HEK293 (cell line): ENCODE measurements around the gene PPP2CA.

ENCODE experiments used
- GFI1B ChIP-seq: fragments of 450-650 bp; formaldehyde crosslinking; IDR thresholded peaks from 2 replicates; pipeline ENCODE4 v1.5.1; 2016; ENCODE audit warnings: missing biosample characterization, missing genetic modification characterization
- MEIS1 ChIP-seq: sonication (generic); formaldehyde crosslinking; IDR thresholded peaks from 2 replicates; pipeline ENCODE4 v1.8.1; 2022; ENCODE audit warnings: missing genetic modification reagents, mild to moderate bottlenecking, borderline replicate concordance
- PATZ1 ChIP-seq: fragments of 450-650 bp; formaldehyde crosslinking; IDR thresholded peaks from 2 replicates; pipeline ENCODE4 v1.5.1; 2016; ENCODE audit warnings: missing biosample characterization, missing genetic modification characterization
- SP7 ChIP-seq: fragments of 450-650 bp; formaldehyde crosslinking; IDR thresholded peaks from 2 replicates; pipeline ENCODE4 v1.5.1; 2016; ENCODE audit warnings: missing biosample characterization, missing genetic modification characterization
- TCF7L2 ChIP-seq: IDR thresholded peaks from 2 replicates; pipeline ENCODE4 v1.6.1; 2011; ENCODE audit warnings: low read depth, mild to moderate bottlenecking, inconsistent platforms, low read length, moderate library complexity, borderline replicate concordance
- ZBTB26 ChIP-seq: fragments of 450-650 bp; formaldehyde crosslinking; optimal IDR thresholded peaks from 2 replicates; pipeline ENCODE3; 2016; ENCODE audit warnings: missing biosample characterization, mild to moderate bottlenecking, missing genetic modification characterization
- ZBTB7A ChIP-seq: fragments of 450-650 bp; formaldehyde crosslinking; IDR thresholded peaks from 2 replicates; pipeline ENCODE4 v1.5.1; 2016; ENCODE audit warnings: low read depth, missing biosample characterization, missing genetic modification characterization
- ZEB2 ChIP-seq: fragments of 450-650 bp; formaldehyde crosslinking; IDR thresholded peaks from 2 replicates; pipeline ENCODE4 v1.5.1; 2016; ENCODE audit warnings: missing biosample characterization, missing genetic modification characterization
- ZNF133 ChIP-seq: fragments of 450-650 bp; formaldehyde crosslinking; IDR thresholded peaks from 2 replicates; pipeline ENCODE4 v1.5.1; 2016; ENCODE audit warnings: missing biosample characterization, missing genetic modification characterization
- ZNF175 ChIP-seq: fragments of 450-650 bp; formaldehyde crosslinking; IDR thresholded peaks from 2 replicates; pipeline ENCODE4 v1.5.1; 2016; ENCODE audit warnings: missing biosample characterization, missing genetic modification characterization
- ZNF211 ChIP-seq: fragments of 450-650 bp; formaldehyde crosslinking; IDR thresholded peaks from 2 replicates; pipeline ENCODE4 v1.5.1; 2016; ENCODE audit warnings: low read depth, missing biosample characterization, missing genetic modification characterization
- ZNF394 ChIP-seq: fragments of 450-650 bp; formaldehyde crosslinking; IDR thresholded peaks from 2 replicates; pipeline ENCODE4 v1.5.1; 2016; ENCODE audit warnings: missing biosample characterization, missing genetic modification characterization, mild to moderate bottlenecking, moderate library complexity, borderline replicate concordance
- ZNF660 ChIP-seq: fragments of 450-650 bp; IDR thresholded peaks from 2 replicates; pipeline ENCODE4 v1.5.1; 2018; ENCODE audit warnings: missing biosample characterization, mild to moderate bottlenecking, missing genetic modification characterization
- TF ChIP-seq, protein P1 (sequence below): fragments of 450-650 bp; formaldehyde crosslinking; conservative IDR thresholded peaks from 2 replicates; pipeline ENCODE4 v1.5.1; 2016; ENCODE audit warnings: low read depth, missing biosample characterization, missing genetic modification characterization
- TF ChIP-seq, protein P2 (sequence below): fragments of 450-650 bp; formaldehyde crosslinking; IDR thresholded peaks from 2 replicates; pipeline ENCODE4 v1.5.1; 2016; ENCODE audit warnings: missing biosample characterization, missing genetic modification characterization
- TF ChIP-seq, protein P3 (sequence below): fragments of 450-650 bp; formaldehyde crosslinking; IDR thresholded peaks from 2 replicates; pipeline ENCODE4 v1.5.1; 2016; ENCODE audit warnings: missing biosample characterization, missing genetic modification characterization

The PPP2CA gene

GRCh38 chr5:134224888-134225779 is 739 bp downstream of the PPP2CA start (continued):
- TF ChIP-seq, protein P1, sequence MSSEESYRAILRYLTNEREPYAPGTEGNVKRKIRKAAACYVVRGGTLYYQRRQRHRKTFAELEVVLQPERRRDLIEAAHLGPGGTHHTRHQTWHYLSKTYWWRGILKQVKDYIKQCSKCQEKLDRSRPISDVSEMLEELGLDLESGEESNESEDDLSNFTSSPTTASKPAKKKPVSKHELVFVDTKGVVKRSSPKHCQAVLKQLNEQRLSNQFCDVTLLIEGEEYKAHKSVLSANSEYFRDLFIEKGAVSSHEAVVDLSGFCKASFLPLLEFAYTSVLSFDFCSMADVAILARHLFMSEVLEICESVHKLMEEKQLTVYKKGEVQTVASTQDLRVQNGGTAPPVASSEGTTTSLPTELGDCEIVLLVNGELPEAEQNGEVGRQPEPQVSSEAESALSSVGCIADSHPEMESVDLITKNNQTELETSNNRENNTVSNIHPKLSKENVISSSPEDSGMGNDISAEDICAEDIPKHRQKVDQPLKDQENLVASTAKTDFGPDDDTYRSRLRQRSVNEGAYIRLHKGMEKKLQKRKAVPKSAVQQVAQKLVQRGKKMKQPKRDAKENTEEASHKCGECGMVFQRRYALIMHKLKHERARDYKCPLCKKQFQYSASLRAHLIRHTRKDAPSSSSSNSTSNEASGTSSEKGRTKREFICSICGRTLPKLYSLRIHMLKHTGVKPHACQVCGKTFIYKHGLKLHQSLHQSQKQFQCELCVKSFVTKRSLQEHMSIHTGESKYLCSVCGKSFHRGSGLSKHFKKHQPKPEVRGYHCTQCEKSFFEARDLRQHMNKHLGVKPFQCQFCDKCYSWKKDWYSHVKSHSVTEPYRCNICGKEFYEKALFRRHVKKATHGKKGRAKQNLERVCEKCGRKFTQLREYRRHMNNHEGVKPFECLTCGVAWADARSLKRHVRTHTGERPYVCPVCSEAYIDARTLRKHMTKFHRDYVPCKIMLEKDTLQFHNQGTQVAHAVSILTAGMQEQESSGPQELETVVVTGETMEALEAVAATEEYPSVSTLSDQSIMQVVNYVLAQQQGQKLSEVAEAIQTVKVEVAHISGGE: peak; percentile 16; the same call in 1 of the 2 replicates
- TF ChIP-seq ZNF394 (tag by site-specific recombination) (no peak; the same call in 1 of the 2 replicates), TCF7L2 (no peak), ZBTB7A (tag by site-specific recombination) (0 out of 2 replicates have a peak, but pooled peaks have one; percentile 4), SP7 (peak; percentile 52), MEIS1 (no peak), GFI1B (peak; percentile 24; the same call in 1 of the 2 replicates), ZNF133 (tag by site-specific recombination) (no peak), ZEB2 (peak; percentile 29; the same call in 1 of the 2 replicates), ZNF660 (tag by site-specific recombination) (peak; percentile 24), ZBTB26 (tag by site-specific recombination) (no peak), PATZ1 (tag by site-specific recombination) (peak; percentile 47), ZNF175 (tag by site-specific recombination) (no peak), ZNF211 (no peak)
- TF ChIP-seq, protein P2, sequence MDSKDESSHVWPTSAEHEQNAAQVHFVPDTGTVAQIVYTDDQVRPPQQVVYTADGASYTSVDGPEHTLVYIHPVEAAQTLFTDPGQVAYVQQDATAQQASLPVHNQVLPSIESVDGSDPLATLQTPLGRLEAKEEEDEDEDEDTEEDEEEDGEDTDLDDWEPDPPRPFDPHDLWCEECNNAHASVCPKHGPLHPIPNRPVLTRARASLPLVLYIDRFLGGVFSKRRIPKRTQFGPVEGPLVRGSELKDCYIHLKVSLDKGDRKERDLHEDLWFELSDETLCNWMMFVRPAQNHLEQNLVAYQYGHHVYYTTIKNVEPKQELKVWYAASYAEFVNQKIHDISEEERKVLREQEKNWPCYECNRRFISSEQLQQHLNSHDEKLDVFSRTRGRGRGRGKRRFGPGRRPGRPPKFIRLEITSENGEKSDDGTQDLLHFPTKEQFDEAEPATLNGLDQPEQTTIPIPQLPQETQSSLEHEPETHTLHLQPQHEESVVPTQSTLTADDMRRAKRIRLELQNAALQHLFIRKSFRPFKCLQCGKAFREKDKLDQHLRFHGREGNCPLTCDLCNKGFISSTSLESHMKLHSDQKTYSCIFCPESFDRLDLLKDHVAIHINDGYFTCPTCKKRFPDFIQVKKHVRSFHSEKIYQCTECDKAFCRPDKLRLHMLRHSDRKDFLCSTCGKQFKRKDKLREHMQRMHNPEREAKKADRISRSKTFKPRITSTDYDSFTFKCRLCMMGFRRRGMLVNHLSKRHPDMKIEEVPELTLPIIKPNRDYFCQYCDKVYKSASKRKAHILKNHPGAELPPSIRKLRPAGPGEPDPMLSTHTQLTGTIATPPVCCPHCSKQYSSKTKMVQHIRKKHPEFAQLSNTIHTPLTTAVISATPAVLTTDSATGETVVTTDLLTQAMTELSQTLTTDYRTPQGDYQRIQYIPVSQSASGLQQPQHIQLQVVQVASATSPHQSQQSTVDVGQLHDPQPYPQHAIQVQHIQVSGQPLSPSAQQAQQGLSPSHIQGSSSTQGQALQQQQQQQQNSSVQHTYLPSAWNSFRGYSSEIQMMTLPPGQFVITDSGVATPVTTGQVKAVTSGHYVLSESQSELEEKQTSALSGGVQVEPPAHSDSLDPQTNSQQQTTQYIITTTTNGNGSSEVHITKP: peak; percentile 85
- TF ChIP-seq, protein P3, sequence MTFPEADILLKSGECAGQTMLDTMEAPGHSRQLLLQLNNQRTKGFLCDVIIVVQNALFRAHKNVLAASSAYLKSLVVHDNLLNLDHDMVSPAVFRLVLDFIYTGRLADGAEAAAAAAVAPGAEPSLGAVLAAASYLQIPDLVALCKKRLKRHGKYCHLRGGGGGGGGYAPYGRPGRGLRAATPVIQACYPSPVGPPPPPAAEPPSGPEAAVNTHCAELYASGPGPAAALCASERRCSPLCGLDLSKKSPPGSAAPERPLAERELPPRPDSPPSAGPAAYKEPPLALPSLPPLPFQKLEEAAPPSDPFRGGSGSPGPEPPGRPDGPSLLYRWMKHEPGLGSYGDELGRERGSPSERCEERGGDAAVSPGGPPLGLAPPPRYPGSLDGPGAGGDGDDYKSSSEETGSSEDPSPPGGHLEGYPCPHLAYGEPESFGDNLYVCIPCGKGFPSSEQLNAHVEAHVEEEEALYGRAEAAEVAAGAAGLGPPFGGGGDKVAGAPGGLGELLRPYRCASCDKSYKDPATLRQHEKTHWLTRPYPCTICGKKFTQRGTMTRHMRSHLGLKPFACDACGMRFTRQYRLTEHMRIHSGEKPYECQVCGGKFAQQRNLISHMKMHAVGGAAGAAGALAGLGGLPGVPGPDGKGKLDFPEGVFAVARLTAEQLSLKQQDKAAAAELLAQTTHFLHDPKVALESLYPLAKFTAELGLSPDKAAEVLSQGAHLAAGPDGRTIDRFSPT (tag by site-specific recombination): 0 out of 2 replicates have a peak, but pooled peaks have one; percentile 20
